ENCODE results near the gene CHD1.
"Not testable (repeated sequence)": the region's sequence is repeated elsewhere in the genome, so short reads cannot be mapped to it uniquely, and the experiment has no call there.

Gene CHD1

GRCh38 chr5:98928873-98929709, at the start of gene CHD1:
CHD1 (minus strand) TSS chr5:98929007; CDS start chr5:98926386, 2,621 bp downstream.
- DNase-seq (ENCODE audit: low read depth), result peak; percentile 99

- DNase-seq (ENCODE audit: low read depth), result no peak
Observed at GRCh38 chr5:98978528-98978927, 49.7 kb upstream of the CHD1 start.

- no peak for DNase-seq (ENCODE audit: low read depth)
Observed at GRCh38 chr5:98977723-98978122, 48.9 kb upstream of the CHD1 start.

GRCh38 chr5:98975682-98976407, 47.0 kb upstream of the CHD1 start:
- DNase-seq (ENCODE audit: low read depth), result no peak

GRCh38 chr5:98975223-98975622, 46.4 kb upstream of the CHD1 start:
- peak; percentile 42 for DNase-seq (ENCODE audit: low read depth)

GRCh38 chr5:98969400-98969799, 40.6 kb upstream of the CHD1 start:
- no peak for DNase-seq (ENCODE audit: low read depth)

- DNase-seq (ENCODE audit: low read depth), result no peak
Observed at GRCh38 chr5:98968056-98968564, 39.3 kb upstream of the CHD1 start.

- no peak for DNase-seq (ENCODE audit: low read depth)
Observed at GRCh38 chr5:98965226-98965625, 36.4 kb upstream of the CHD1 start.

- no peak for DNase-seq (ENCODE audit: low read depth)
Observed at GRCh38 chr5:98964621-98965020, 35.8 kb upstream of the CHD1 start.

GRCh38 chr5:98963019-98963418, 34.2 kb upstream of the CHD1 start:
- no peak for DNase-seq (ENCODE audit: low read depth)

- DNase-seq (ENCODE audit: low read depth), result no peak
Observed at GRCh38 chr5:98962587-98962986, 33.8 kb upstream of the CHD1 start.

- no peak for DNase-seq (ENCODE audit: low read depth)
Observed at GRCh38 chr5:98961665-98962344, 33.0 kb upstream of the CHD1 start.

- no peak for DNase-seq (ENCODE audit: low read depth)
Observed at GRCh38 chr5:98957307-98957706, 28.5 kb upstream of the CHD1 start.

GRCh38 chr5:98955888-98956287, 27.1 kb upstream of the CHD1 start:
- not testable (repeated sequence) for DNase-seq (ENCODE audit: low read depth)

GRCh38 chr5:98955471-98955870, 26.7 kb upstream of the CHD1 start:
- DNase-seq (ENCODE audit: low read depth), result not testable (repeated sequence)

GRCh38 chr5:98954392-98955028, 25.7 kb upstream of the CHD1 start:
- no peak for DNase-seq (ENCODE audit: low read depth)

- DNase-seq (ENCODE audit: low read depth), result peak; percentile 79
Observed at GRCh38 chr5:98942847-98943246, 14.0 kb upstream of the CHD1 start.

GRCh38 chr5:98941131-98941883, 12.5 kb upstream of the CHD1 start:
- DNase-seq (ENCODE audit: low read depth), result no peak

- no peak for DNase-seq (ENCODE audit: low read depth)
Observed at GRCh38 chr5:98940581-98940980, 11.8 kb upstream of the CHD1 start.

GRCh38 chr5:98938464-98938863, 9.7 kb upstream of the CHD1 start:
- DNase-seq (ENCODE audit: low read depth), result peak; percentile 41
